Measurements from ENCODE around the gene NETO2. TPM values are rescaled to one million over a fixed set of nuclear protein-coding genes. Genes with fewer than 3 reads are reported as not detected.

NETO2 gene
- total RNA-seq, 1 experiment from 2014 or later = 40.6 TPM

- Histone ChIP-seq H4K20me1 (ENCODE audit: low read length) (no peaks in the 10 kb centered on the region), H3F3A (ENCODE audit: low read length, unreplicated experiment) (no peaks in the 10 kb centered on the region), H3K27ac (ENCODE audit: low read length) (no peak overlapping the region), H3K27me3 (ENCODE audit: low read length) (no peaks in the 10 kb centered on the region), H3K4me2 (ENCODE audit: low read length) (no peak overlapping the region), H3K4me1 (ENCODE audit: insufficient read depth, low read length) (no peaks in the 10 kb centered on the region), H3K9ac (ENCODE audit: low read length) (no peak overlapping the region), H3K79me2 (ENCODE audit: low read length) (no peaks in the 10 kb centered on the region), H3K36me3 (ENCODE audit: low read depth, low read length) (no peaks in the 10 kb centered on the region), H3K9me2 (replicated peaks; ENCODE audit: low read length) (no peaks in the 10 kb centered on the region), H3K4me3 (ENCODE audit: low read length) (no peak overlapping the region), H2AFZ (ENCODE audit: low read length) (no peak overlapping the region), H3K9me3 (ENCODE audit: low read length) (no peaks in the 10 kb centered on the region)
- intact Hi-C loops (cut with micrococcal nuclease) = no loop called here
- POLR2A ChIA-PET (ENCODE audit: unreplicated experiment) = no interaction called here
- no peak for ATAC-seq
- no TSS peak for BruUV-seq (replicated peaks)
- DNase-seq = no peak
- no peak for TF ChIP-seq EZH2phosphoT487 (IDR thresholded peaks at IDR 0.05; ENCODE audit: borderline replicate concordance, low read length)
- TF ChIP-seq CTCF (conservative IDR thresholded peaks at IDR 0.05; ENCODE audit: low read depth, low read length) = no peak
- no peak for TF ChIP-seq EZH2 (IDR thresholded peaks at IDR 0.05; ENCODE audit: low read length, unreplicated experiment)
- CTCF ChIA-PET = interaction anchor here (0.5 kb wide), 1 partner anchor 47 kb away, joined by 3 read pairs; no protein-coding TSS in a partner anchor
These were observed 96.8 kb downstream of the NETO2 start for GRCh38 chr16:47046726-47047523.

GRCh38 chr16:47045459-47045858 is 98.3 kb downstream of the NETO2 start:
- ChIA-PET POLR2A (ENCODE audit: unreplicated experiment) (no interaction called here), CTCF (no interaction called here)
- intact Hi-C loops (cut with micrococcal nuclease) = no loop called here
- no peaks in the 10 kb centered on the region for H4K20me1 ChIP-seq (ENCODE audit: low read length)
- H3K27me3 ChIP-seq (ENCODE audit: low read length) = no peaks in the 10 kb centered on the region
- no peak overlapping the region for H3K4me3 ChIP-seq (ENCODE audit: low read length)
- no peak for TF ChIP-seq EZH2phosphoT487 (IDR thresholded peaks at IDR 0.05; ENCODE audit: borderline replicate concordance, low read length)
- no peak for TF ChIP-seq EZH2 (IDR thresholded peaks at IDR 0.05; ENCODE audit: low read length, unreplicated experiment)
- no peak for TF ChIP-seq CTCF (conservative IDR thresholded peaks at IDR 0.05; ENCODE audit: low read depth, low read length)
- no TSS peak for BruUV-seq (replicated peaks)
- H3K4me1 ChIP-seq (ENCODE audit: insufficient read depth, low read length) = no peaks in the 10 kb centered on the region
- no peak overlapping the region for H3K9ac ChIP-seq (ENCODE audit: low read length)
- no peaks in the 10 kb centered on the region for H3F3A ChIP-seq (ENCODE audit: low read length, unreplicated experiment)
- ATAC-seq (no peak), DNase-seq (no peak)
- no peak overlapping the region for H3K27ac ChIP-seq (ENCODE audit: low read length)
- no peaks in the 10 kb centered on the region for H3K79me2 ChIP-seq (ENCODE audit: low read length)
- H3K9me2 ChIP-seq (replicated peaks; ENCODE audit: low read length) = no peaks in the 10 kb centered on the region
- H3K36me3 ChIP-seq (ENCODE audit: low read depth, low read length) = no peaks in the 10 kb centered on the region
- H3K9me3 ChIP-seq (ENCODE audit: low read length) = no peaks in the 10 kb centered on the region
- no peak overlapping the region for H2AFZ ChIP-seq (ENCODE audit: low read length)
- H3K4me2 ChIP-seq (ENCODE audit: low read length) = no peak overlapping the region

GRCh38 chr16:47045023-47045422 is 98.7 kb downstream of the NETO2 start:
- CTCF ChIA-PET = no interaction called here
- Histone ChIP-seq H3K4me2 (ENCODE audit: low read length) (no peak overlapping the region), H3K9me2 (replicated peaks; ENCODE audit: low read length) (no peaks in the 10 kb centered on the region), H2AFZ (ENCODE audit: low read length) (no peak overlapping the region), H3K4me1 (ENCODE audit: insufficient read depth, low read length) (no peaks in the 10 kb centered on the region), H3K27me3 (ENCODE audit: low read length) (no peaks in the 10 kb centered on the region), H3K79me2 (ENCODE audit: low read length) (no peaks in the 10 kb centered on the region), H3F3A (ENCODE audit: low read length, unreplicated experiment) (no peaks in the 10 kb centered on the region), H3K36me3 (ENCODE audit: low read depth, low read length) (no peaks in the 10 kb centered on the region), H3K27ac (ENCODE audit: low read length) (no peak overlapping the region), H3K4me3 (ENCODE audit: low read length) (no peak overlapping the region), H4K20me1 (ENCODE audit: low read length) (no peaks in the 10 kb centered on the region), H3K9me3 (ENCODE audit: low read length) (no peaks in the 10 kb centered on the region), H3K9ac (ENCODE audit: low read length) (no peak overlapping the region)
- intact Hi-C loops (cut with micrococcal nuclease) = no loop called here
- ATAC-seq = no peak
- POLR2A ChIA-PET (ENCODE audit: unreplicated experiment) = no interaction called here
- BruUV-seq (replicated peaks) = no TSS peak
- DNase-seq = no peak
- TF ChIP-seq EZH2 (IDR thresholded peaks at IDR 0.05; ENCODE audit: low read length, unreplicated experiment) (no peak), CTCF (conservative IDR thresholded peaks at IDR 0.05; ENCODE audit: low read depth, low read length) (no peak), EZH2phosphoT487 (IDR thresholded peaks at IDR 0.05; ENCODE audit: borderline replicate concordance, low read length) (no peak)
